Islet precursor cell (in vitro differentiated cells): ENCODE measurements around the gene SPRR2F.

Experiments
- DNase-seq: peaks from one replicate; pipeline ENCODE4 v3.0.0-alpha.2; 2018

SPRR2F gene

DNA sequence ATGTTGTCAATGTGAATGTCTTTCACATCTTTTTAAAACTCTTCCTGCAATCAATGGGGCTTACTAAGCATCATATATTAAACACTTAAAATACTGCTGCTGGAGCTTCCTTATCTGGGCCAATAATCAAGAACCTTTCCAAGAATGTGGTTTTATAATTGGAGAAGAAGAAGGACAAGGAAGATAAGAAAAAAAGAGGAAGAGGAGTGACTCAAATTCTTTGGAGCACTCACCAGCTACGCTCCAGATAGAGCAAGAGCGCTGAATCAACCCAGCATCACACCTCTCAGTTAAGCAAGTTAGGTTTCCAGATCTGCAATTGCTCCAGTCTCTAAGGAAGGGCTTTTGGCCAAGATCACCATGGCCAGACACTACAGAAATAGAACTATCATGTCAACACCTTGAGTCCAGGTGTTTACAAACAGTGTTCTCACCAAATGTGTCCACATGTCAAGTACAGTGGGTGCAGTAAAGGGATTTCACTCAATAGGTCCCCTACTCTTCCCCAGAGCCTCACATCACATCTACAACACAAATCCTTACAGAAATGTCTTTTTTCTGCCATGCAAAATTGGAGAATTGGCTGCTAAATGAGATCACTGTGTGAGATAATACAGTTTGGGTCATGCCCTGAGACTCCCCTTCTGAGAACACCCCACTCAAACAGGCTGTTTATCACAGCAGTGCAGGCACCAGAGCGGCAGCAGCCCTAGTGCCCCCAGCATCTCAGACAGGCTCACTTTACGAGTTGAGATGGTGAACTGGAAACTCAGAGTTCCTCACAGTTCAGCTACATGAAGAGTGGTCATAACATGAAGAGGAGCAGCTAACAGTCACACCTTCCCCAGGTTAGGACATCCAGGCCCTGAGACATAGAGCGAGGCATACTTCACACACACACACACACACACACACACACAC lies 40.2 kb downstream of the SPRR2F start:
- no peak for DNase-seq

DNA sequence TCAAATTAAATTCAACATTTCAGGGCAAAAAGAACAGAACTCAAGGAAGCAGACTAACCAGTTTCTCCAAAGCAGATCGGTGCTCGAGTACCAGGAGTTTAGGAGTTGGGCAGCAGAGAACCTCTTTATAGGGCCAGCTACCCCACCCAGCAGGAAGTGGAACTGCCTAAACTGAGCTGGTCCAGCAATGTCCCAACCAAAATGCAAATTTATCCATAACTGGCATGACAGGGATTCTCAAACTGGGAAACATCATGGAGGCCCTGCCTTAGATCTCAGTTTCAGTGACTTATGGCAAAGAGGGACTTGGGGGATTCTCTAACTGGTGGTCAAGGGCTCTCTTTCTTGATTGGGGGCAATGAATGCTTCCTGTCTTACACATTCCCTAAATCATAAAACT lies 41.8 kb downstream of the SPRR2F start, which contains the start of gene SPRR2B:
SPRR2B (minus strand) TSS at position 101 of the 400 bp plus-strand sequence. CDS start 772 bp downstream, outside the sequence.
- no peak for DNase-seq

DNA sequence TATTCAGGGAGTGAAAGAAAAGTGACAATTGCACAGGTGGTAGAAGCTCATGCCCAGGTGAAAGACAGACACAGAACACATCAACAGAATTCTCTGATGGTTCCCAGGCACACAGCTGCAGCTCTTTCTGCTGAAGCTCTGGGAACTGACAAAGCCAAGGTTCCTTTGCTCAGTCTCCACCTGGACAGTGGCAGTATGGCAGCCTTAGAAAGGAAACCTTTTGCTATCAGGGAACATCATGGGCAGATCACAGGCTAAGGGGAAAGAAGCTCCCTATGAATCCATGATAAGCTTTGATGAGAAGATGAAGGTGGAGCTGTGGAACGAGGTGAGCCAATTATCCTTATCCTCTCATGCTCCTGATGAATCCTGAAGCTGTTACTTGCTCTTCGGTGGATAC lies 43.1 kb downstream of the SPRR2F start:
- DNase-seq, result no peak
